Skeletal muscle tissue (tissue), 4 donors: ENCODE data around the gene CEP57L1. TPM values are rescaled to one million over a fixed set of nuclear protein-coding genes. Genes with fewer than 3 reads are reported as not detected.

ENCODE experiments used
- H3K27ac ChIP-seq: one replicate; pipeline ENCODE4 v1.7.0; 2013; ENCODE audit warnings: mild to moderate bottlenecking, low read depth, low read length, inconsistent platforms
- H3K27me3 ChIP-seq, 3 donors: one replicate each; pipeline ENCODE4 v1.7.0; 2013; ENCODE audit warnings: low read length in 3 of 3; ENCODE audit not compliant: control insufficient read depth in 3 of 3, insufficient read depth in 3 of 3
- H3K36me3 ChIP-seq, 3 donors: one replicate each; pipeline ENCODE4 v1.7.0; 2013; ENCODE audit warnings: low read length in 3 of 3; ENCODE audit not compliant: control insufficient read depth in 3 of 3, insufficient read depth in 3 of 3
- H3K4me1 ChIP-seq, 3 donors: one replicate each; pipeline ENCODE4 v1.7.0; 2013; ENCODE audit warnings: low read length in 3 of 3, mild to moderate bottlenecking in 3 of 3; ENCODE audit not compliant: control insufficient read depth in 3 of 3, insufficient read depth in 3 of 3
- H3K4me3 ChIP-seq, 3 donors: one replicate each; pipeline ENCODE4 v1.7.0; 2013; ENCODE audit warnings: low read length in 3 of 3
- H3K9ac ChIP-seq, 3 donors: one replicate each; pipeline ENCODE4 v1.7.0; 2013; ENCODE audit warnings: low read length in 3 of 3, mild to moderate bottlenecking in 3 of 3, moderate library complexity in 2 of 3, low read depth in 1 of 3
- H3K9me3 ChIP-seq, 3 donors: one replicate each; pipeline ENCODE4 v1.7.0; 2013; ENCODE audit warnings: low read length in 3 of 3; ENCODE audit not compliant: control insufficient read depth in 3 of 3
- total RNA-seq: library from RNA; depleted of rRNA; stranded (reverse); fragments of >200 nt; gene quantifications from one replicate; pipeline ENCODE4 v1.2.3, GENCODE V29; 2014
- donor health status: Osteomylitis.

Gene CEP57L1
- total RNA-seq, 1 donor from 2014 or later, result 20.4 TPM

DNA sequence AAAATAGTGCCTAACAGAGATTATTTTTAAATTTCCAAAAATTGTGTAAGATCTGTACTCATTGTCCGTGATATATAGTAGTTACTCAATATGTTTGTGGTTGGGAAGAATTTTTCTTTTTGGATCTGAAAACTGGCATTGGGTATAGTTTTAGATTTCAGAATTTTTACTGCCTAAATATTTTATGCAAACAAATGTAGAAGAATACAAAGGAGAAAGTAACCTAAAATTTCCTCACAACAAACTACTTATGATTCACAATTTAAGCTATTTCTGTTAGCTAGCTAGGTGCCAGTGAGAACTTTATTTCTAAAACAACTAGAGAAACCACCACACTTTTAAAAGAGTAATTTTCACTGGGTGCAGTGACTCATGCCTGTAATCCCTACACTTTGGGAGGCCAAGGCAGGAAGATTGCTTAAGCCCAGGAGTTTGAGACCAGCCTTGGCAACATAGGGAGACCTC is 39.5 kb upstream of the CEP57L1 start:
- H3K27ac ChIP-seq, result no peak overlapping the region

GRCh38 chr6:109056661-109057060 is 38.6 kb upstream of the CEP57L1 start:
- Histone ChIP-seq H3K27ac (no peak overlapping the region), H3K4me3 (no peak overlapping the region), H3K9me3 (no peaks in the 10 kb centered on the region), H3K4me1 (peaks cover 22 to 43% (median 39%) of the 10 kb centered on the region in 3 donors), H3K27me3 (no peaks in the 10 kb centered on the region), H3K36me3 (no peaks in the 10 kb centered on the region), H3K9ac (no peak overlapping the region)

More for the DNA sequence above, 39.5 kb upstream of the CEP57L1 start:
- Histone ChIP-seq H3K9me3 (no peaks in the 10 kb centered on the region), H3K36me3 (no peaks in the 10 kb centered on the region), H3K27me3 (no peaks in the 10 kb centered on the region), H3K4me3 (no peak overlapping the region), H3K9ac (no peak overlapping the region), H3K4me1 (peaks cover 21 to 42% (median 39%) of the 10 kb centered on the region in 3 donors)

DNA sequence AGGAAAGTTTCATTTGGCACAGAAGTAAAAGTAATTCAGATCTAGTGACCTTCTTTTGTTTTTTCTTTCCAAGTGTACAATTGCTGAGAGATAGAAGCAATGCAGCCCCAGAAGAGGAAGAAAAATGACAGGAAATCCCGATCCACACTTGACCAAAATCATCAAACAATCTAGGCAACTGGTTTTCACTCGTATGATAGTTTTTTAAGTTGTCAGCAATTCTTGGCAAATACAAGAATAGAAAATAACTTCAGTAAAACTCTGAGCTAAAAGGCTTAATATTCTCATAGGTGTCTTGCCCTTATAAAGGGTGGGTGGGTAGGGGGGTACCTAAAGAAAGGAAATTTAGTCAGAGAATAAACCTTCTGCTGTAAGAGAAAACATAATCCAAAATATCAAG is 36.7 kb upstream of the CEP57L1 start:
- Histone ChIP-seq H3K27ac (no peak overlapping the region), H3K27me3 (no peaks in the 10 kb centered on the region), H3K9ac (no peak overlapping the region), H3K4me1 (peaks cover 23 to 51% (median 31%) of the 10 kb centered on the region in 3 donors), H3K4me3 (no peak overlapping the region), H3K9me3 (no peaks in the 10 kb centered on the region), H3K36me3 (no peaks in the 10 kb centered on the region)

GRCh38 chr6:109059153-109059552 is 36.2 kb upstream of the CEP57L1 start:
- Histone ChIP-seq H3K9ac (no peak overlapping the region), H3K9me3 (no peaks in the 10 kb centered on the region), H3K36me3 (no peaks in the 10 kb centered on the region), H3K4me3 (peak overlapping the region in 1 of 3 donors; percentile 44), H3K27me3 (no peaks in the 10 kb centered on the region), H3K27ac (peak overlapping the region; percentile 37), H3K4me1 (peaks cover 23 to 50% (median 31%) of the 10 kb centered on the region in 3 donors)

GRCh38 chr6:109059571-109060021 is 35.7 kb upstream of the CEP57L1 start:
- Histone ChIP-seq H3K9me3 (no peaks in the 10 kb centered on the region), H3K9ac (peak overlapping the region in 1 of 3 donors; percentile 2), H3K27ac (peak overlapping the region; percentile 37), H3K4me3 (peak overlapping the region in 1 of 3 donors; percentile 44), H3K36me3 (no peaks in the 10 kb centered on the region), H3K27me3 (no peaks in the 10 kb centered on the region), H3K4me1 (peaks cover 23 to 50% (median 31%) of the 10 kb centered on the region in 3 donors)

DNA sequence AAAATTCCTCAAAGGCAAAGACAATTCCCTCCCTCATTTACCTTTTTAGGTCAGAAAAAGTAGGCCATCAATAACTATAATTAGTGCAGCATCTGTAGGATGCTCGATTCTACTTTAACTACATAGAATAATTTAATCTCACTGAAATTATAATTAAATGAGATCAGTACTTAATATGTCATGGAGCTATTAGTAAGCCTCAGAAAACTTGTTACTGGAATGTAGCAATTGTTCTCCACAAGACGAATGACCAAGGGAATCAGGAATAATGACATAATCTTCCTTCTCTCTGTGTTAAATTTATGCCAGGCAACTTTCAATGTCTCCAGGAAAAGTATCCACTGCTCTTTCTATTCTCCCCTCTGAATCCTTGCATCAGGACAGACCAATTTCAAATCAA is 34.7 kb upstream of the CEP57L1 start:
- Histone ChIP-seq H3K4me1 (peaks cover 26 to 45% (median 27%) of the 10 kb centered on the region in 3 donors), H3K9me3 (no peaks in the 10 kb centered on the region), H3K27me3 (no peaks in the 10 kb centered on the region), H3K4me3 (no peak overlapping the region), H3K9ac (no peak overlapping the region), H3K27ac (no peak overlapping the region), H3K36me3 (no peaks in the 10 kb centered on the region)

GRCh38 chr6:109062216-109062615 is 33.1 kb upstream of the CEP57L1 start:
- H3K4me1 ChIP-seq, result peaks cover 26 to 40% (median 27%) of the 10 kb centered on the region in 3 donors

GRCh38 chr6:109062767-109063352 is 32.4 kb upstream of the CEP57L1 start:
- peaks cover 27 to 46% (median 31%) of the 10 kb centered on the region in 3 donors for H3K4me1 ChIP-seq
- no peaks in the 10 kb centered on the region for H3K27me3 ChIP-seq
- H3K27ac ChIP-seq, result no peak overlapping the region
- no peaks in the 10 kb centered on the region for H3K9me3 ChIP-seq
- no peaks in the 10 kb centered on the region for H3K36me3 ChIP-seq
- H3K4me3 ChIP-seq, result no peak overlapping the region
- no peak overlapping the region for H3K9ac ChIP-seq

More at GRCh38 chr6:109062216-109062615, 33.1 kb upstream of the CEP57L1 start:
- no peaks in the 10 kb centered on the region for H3K27me3 ChIP-seq
- no peaks in the 10 kb centered on the region for H3K36me3 ChIP-seq
- H3K9ac ChIP-seq, result no peak overlapping the region
- no peaks in the 10 kb centered on the region for H3K9me3 ChIP-seq
- H3K4me3 ChIP-seq, result no peak overlapping the region
- H3K27ac ChIP-seq, result no peak overlapping the region

DNA sequence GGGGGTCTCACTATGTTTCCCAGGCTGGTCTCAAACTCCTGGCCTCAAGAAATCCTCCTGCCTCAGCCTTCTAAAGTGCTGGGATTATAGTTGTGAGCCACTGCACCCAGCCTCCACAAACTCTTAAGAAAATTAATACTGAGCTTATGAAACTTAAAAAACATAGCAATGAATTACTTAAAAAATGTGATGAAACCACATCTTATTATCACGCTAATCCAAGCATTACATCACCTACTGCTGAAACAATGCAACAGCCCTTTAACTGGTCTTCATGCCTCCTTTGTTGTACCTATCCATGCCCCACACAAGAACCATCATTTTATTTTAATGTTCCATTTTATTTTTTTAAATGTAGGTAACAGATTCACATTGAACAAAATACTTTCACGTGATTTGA is 25.6 kb upstream of the CEP57L1 start:
- no peak overlapping the region for H3K4me3 ChIP-seq
- no peak overlapping the region for H3K27ac ChIP-seq
- peaks cover 25 to 28% (median 26%) of the 10 kb centered on the region in 3 donors for H3K4me1 ChIP-seq
- H3K9me3 ChIP-seq, result no peaks in the 10 kb centered on the region
- H3K27me3 ChIP-seq, result no peaks in the 10 kb centered on the region
- no peak overlapping the region for H3K9ac ChIP-seq
- peaks cover 0 to 2% (median 0%) of the 10 kb centered on the region in 3 donors for H3K36me3 ChIP-seq

DNA sequence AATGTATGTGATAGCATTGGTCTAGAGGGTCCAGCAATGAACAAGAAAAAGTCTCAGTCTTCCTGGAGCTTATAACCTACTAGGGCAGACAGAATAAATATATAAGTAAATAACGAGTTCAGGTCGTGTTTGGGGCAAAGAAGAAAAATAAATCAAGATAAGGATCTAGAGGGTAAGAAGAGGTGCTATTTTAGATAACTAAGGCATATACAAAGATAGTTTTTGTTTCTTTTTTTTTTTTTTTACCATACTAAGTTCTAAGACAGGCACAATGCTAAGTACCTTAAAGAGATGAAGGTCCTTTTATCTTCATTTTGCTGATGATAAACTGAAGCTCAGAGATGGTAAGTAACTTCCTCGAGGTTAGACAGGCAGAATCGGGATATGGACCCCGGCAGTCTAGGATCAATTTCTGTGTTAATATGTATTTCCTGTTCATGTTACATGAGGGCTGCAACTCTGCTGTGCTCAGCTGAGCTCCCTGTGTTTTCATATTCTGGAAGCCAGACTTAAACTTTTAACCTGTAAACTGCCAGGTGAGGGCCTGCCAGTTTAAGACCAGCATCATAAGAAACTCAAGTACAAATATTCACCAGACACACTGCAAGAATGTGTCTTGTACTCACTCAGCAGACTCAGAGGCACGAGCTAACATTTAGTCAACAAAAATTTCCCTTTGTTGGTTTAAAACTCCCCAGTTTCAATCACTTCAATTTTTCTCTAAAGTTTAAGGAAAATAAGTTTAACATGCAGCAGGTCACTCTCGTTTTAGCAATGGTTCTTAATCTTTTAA is 24.0 kb upstream of the CEP57L1 start:
- peaks cover 25% of the 10 kb centered on the region in 3 donors for H3K4me1 ChIP-seq
- H3K27me3 ChIP-seq, result no peaks in the 10 kb centered on the region
- H3K4me3 ChIP-seq, result no peak overlapping the region
- no peak overlapping the region for H3K27ac ChIP-seq
- peaks cover 0 to 2% (median 0%) of the 10 kb centered on the region in 3 donors for H3K36me3 ChIP-seq
- H3K9ac ChIP-seq, result no peak overlapping the region
- no peaks in the 10 kb centered on the region for H3K9me3 ChIP-seq
